ENCODE results near the gene ZNF566.
A peak's percentile ranks its signal among the peaks of the same experiment; 100 is the strongest.

Gene ZNF566

GRCh38 chr19:36489118-36489919, at the start of gene ZNF566:
TSS of gene ZNF566 (minus strand) at chr19:36489561. CDS start at chr19:36476557, 13,004 bp downstream.
- H3K27ac ChIP-seq (ENCODE audit: low read depth, low read length): peak within 1 kb of the TSS; percentile 91
- peak within 1 kb of the TSS; percentile 62 to 89 for H3K4me3 ChIP-seq (ENCODE audit: low read depth in 1 of 2, low read length in 2 of 2)
- H3K9me3 ChIP-seq (ENCODE audit: low read length): no peaks in the 10 kb centered on the region
- H3K27me3 ChIP-seq (ENCODE audit: control insufficient read depth in 1 of 2, insufficient read depth in 2 of 2, low read length in 2 of 2): no peaks in the 10 kb centered on the region
- H3K9ac ChIP-seq (ENCODE audit: low read length): peak within 1 kb of the TSS; percentile 78
- H3K36me3 ChIP-seq (ENCODE audit: insufficient read depth, low read length): no peaks in the 10 kb centered on the region
- peaks cover 12% of the 10 kb centered on the region for H3K4me1 ChIP-seq (ENCODE audit: insufficient read depth, low read length)

GRCh38 chr19:36528921-36529518, 39.7 kb upstream of the ZNF566 start:
- Histone ChIP-seq H3K27me3 (ENCODE audit: control insufficient read depth in 1 of 2, insufficient read depth in 2 of 2, low read length in 2 of 2) (no peaks in the 10 kb centered on the region), H3K9ac (ENCODE audit: low read length) (peak overlapping the region; percentile 64), H3K4me1 (ENCODE audit: insufficient read depth, low read length) (peaks cover 7% of the 10 kb centered on the region), H3K4me3 (ENCODE audit: low read depth in 1 of 2, low read length in 2 of 2) (peak overlapping the region; percentile 89 to 91), H3K36me3 (ENCODE audit: insufficient read depth, low read length) (peaks cover 8% of the 10 kb centered on the region), H3K9me3 (ENCODE audit: low read length) (peaks cover 12% of the 10 kb centered on the region), H3K27ac (ENCODE audit: low read depth, low read length) (peak overlapping the region; percentile 98)

GRCh38 chr19:36528194-36528920, 39.0 kb upstream of the ZNF566 start, which contains the start of gene ZNF260:
TSS of gene ZNF260 (minus strand) at chr19:36528271. CDS start at chr19:36515238, 13,033 bp downstream.
- peak within 1 kb of the TSS; percentile 89 to 91 for H3K4me3 ChIP-seq (ENCODE audit: low read depth in 1 of 2, low read length in 2 of 2)
- peak within 1 kb of the TSS; percentile 64 for H3K9ac ChIP-seq (ENCODE audit: low read length)
- peaks cover 8% of the 10 kb centered on the region for H3K36me3 ChIP-seq (ENCODE audit: insufficient read depth, low read length)
- H3K27me3 ChIP-seq (ENCODE audit: control insufficient read depth in 1 of 2, insufficient read depth in 2 of 2, low read length in 2 of 2): no peaks in the 10 kb centered on the region
- peaks cover 7% of the 10 kb centered on the region for H3K9me3 ChIP-seq (ENCODE audit: low read length)
- H3K27ac ChIP-seq (ENCODE audit: low read depth, low read length): peak within 1 kb of the TSS; percentile 98
- peaks cover 7% of the 10 kb centered on the region for H3K4me1 ChIP-seq (ENCODE audit: insufficient read depth, low read length)

- H3K4me3 ChIP-seq (ENCODE audit: low read depth in 1 of 2, low read length in 2 of 2): peak overlapping the region; percentile 89 to 91
- peak overlapping the region; percentile 98 for H3K27ac ChIP-seq (ENCODE audit: low read depth, low read length)
- no peaks in the 10 kb centered on the region for H3K27me3 ChIP-seq (ENCODE audit: control insufficient read depth in 1 of 2, insufficient read depth in 2 of 2, low read length in 2 of 2)
- peak overlapping the region; percentile 64 for H3K9ac ChIP-seq (ENCODE audit: low read length)
- H3K9me3 ChIP-seq (ENCODE audit: low read length): peaks cover 7% of the 10 kb centered on the region
- peaks cover 7% of the 10 kb centered on the region for H3K4me1 ChIP-seq (ENCODE audit: insufficient read depth, low read length)
- peaks cover 12% of the 10 kb centered on the region for H3K36me3 ChIP-seq (ENCODE audit: insufficient read depth, low read length)
Measured at GRCh38 chr19:36527873-36528193, 38.5 kb upstream of the ZNF566 start.

- Histone ChIP-seq H3K4me3 (ENCODE audit: low read depth in 1 of 2, low read length in 2 of 2) (peak overlapping the region; percentile 89 to 91), H3K9me3 (ENCODE audit: low read length) (peaks cover 10% of the 10 kb centered on the region), H3K27ac (ENCODE audit: low read depth, low read length) (peak overlapping the region; percentile 98), H3K4me1 (ENCODE audit: insufficient read depth, low read length) (peaks cover 7% of the 10 kb centered on the region), H3K27me3 (ENCODE audit: control insufficient read depth in 1 of 2, insufficient read depth in 2 of 2, low read length in 2 of 2) (no peaks in the 10 kb centered on the region), H3K9ac (ENCODE audit: low read length) (peak overlapping the region; percentile 64), H3K36me3 (ENCODE audit: insufficient read depth, low read length) (peaks cover 14% of the 10 kb centered on the region)
Measured at GRCh38 chr19:36527341-36527740, 38.0 kb upstream of the ZNF566 start.

GRCh38 chr19:36526581-36526980, 37.2 kb upstream of the ZNF566 start:
- peaks cover 14% of the 10 kb centered on the region for H3K36me3 ChIP-seq (ENCODE audit: insufficient read depth, low read length)
- H3K9me3 ChIP-seq (ENCODE audit: low read length): peaks cover 10% of the 10 kb centered on the region
- no peaks in the 10 kb centered on the region for H3K27me3 ChIP-seq (ENCODE audit: control insufficient read depth in 1 of 2, insufficient read depth in 2 of 2, low read length in 2 of 2)
- H3K9ac ChIP-seq (ENCODE audit: low read length): no peak overlapping the region
- no peak overlapping the region for H3K27ac ChIP-seq (ENCODE audit: low read depth, low read length)
- H3K4me1 ChIP-seq (ENCODE audit: insufficient read depth, low read length): peaks cover 7% of the 10 kb centered on the region
- peak overlapping the region; percentile 8 to 16 for H3K4me3 ChIP-seq (ENCODE audit: low read depth in 1 of 2, low read length in 2 of 2)

GRCh38 chr19:36524617-36525016, 35.3 kb upstream of the ZNF566 start:
- peaks cover 11% of the 10 kb centered on the region for H3K9me3 ChIP-seq (ENCODE audit: low read length)
- peaks cover 14% of the 10 kb centered on the region for H3K36me3 ChIP-seq (ENCODE audit: insufficient read depth, low read length)
- H3K4me3 ChIP-seq (ENCODE audit: low read depth in 1 of 2, low read length in 2 of 2): no peak overlapping the region
- H3K4me1 ChIP-seq (ENCODE audit: insufficient read depth, low read length): peaks cover 7% of the 10 kb centered on the region
- no peak overlapping the region for H3K9ac ChIP-seq (ENCODE audit: low read length)
- H3K27ac ChIP-seq (ENCODE audit: low read depth, low read length): no peak overlapping the region
- H3K27me3 ChIP-seq (ENCODE audit: control insufficient read depth in 1 of 2, insufficient read depth in 2 of 2, low read length in 2 of 2): no peaks in the 10 kb centered on the region

- Histone ChIP-seq H3K36me3 (ENCODE audit: insufficient read depth, low read length) (peaks cover 45% of the 10 kb centered on the region), H3K27ac (ENCODE audit: low read depth, low read length) (no peak overlapping the region), H3K9me3 (ENCODE audit: low read length) (peaks cover 67% of the 10 kb centered on the region), H3K27me3 (ENCODE audit: control insufficient read depth in 1 of 2, insufficient read depth in 2 of 2, low read length in 2 of 2) (no peaks in the 10 kb centered on the region), H3K4me3 (ENCODE audit: low read depth in 1 of 2, low read length in 2 of 2) (peak overlapping the region; percentile 4 to 42), H3K4me1 (ENCODE audit: insufficient read depth, low read length) (no peaks in the 10 kb centered on the region), H3K9ac (ENCODE audit: low read length) (no peak overlapping the region)
Measured at GRCh38 chr19:36514012-36514612, 24.8 kb upstream of the ZNF566 start.

GRCh38 chr19:36508325-36508724, 19.0 kb upstream of the ZNF566 start:
- no peaks in the 10 kb centered on the region for H3K4me1 ChIP-seq (ENCODE audit: insufficient read depth, low read length)

GRCh38 chr19:36501973-36502372, 12.6 kb upstream of the ZNF566 start:
- Histone ChIP-seq H3K4me3 (ENCODE audit: low read depth in 1 of 2, low read length in 2 of 2) (no peak overlapping the region), H3K4me1 (ENCODE audit: insufficient read depth, low read length) (no peaks in the 10 kb centered on the region), H3K9me3 (ENCODE audit: low read length) (peaks cover 20% of the 10 kb centered on the region), H3K9ac (ENCODE audit: low read length) (no peak overlapping the region), H3K36me3 (ENCODE audit: insufficient read depth, low read length) (no peaks in the 10 kb centered on the region), H3K27me3 (ENCODE audit: control insufficient read depth in 1 of 2, insufficient read depth in 2 of 2, low read length in 2 of 2) (no peaks in the 10 kb centered on the region), H3K27ac (ENCODE audit: low read depth, low read length) (no peak overlapping the region)

More at GRCh38 chr19:36508325-36508724, 19.0 kb upstream of the ZNF566 start:
- Histone ChIP-seq H3K9ac (ENCODE audit: low read length) (no peak overlapping the region), H3K36me3 (ENCODE audit: insufficient read depth, low read length) (no peaks in the 10 kb centered on the region), H3K9me3 (ENCODE audit: low read length) (peaks cover 22% of the 10 kb centered on the region), H3K27me3 (ENCODE audit: control insufficient read depth in 1 of 2, insufficient read depth in 2 of 2, low read length in 2 of 2) (no peaks in the 10 kb centered on the region), H3K27ac (ENCODE audit: low read depth, low read length) (no peak overlapping the region), H3K4me3 (ENCODE audit: low read depth in 1 of 2, low read length in 2 of 2) (no peak overlapping the region)

- Histone ChIP-seq H3K9ac (ENCODE audit: low read length) (no peak overlapping the region), H3K27ac (ENCODE audit: low read depth, low read length) (no peak overlapping the region), H3K9me3 (ENCODE audit: low read length) (peaks cover 6% of the 10 kb centered on the region), H3K4me1 (ENCODE audit: insufficient read depth, low read length) (no peaks in the 10 kb centered on the region), H3K36me3 (ENCODE audit: insufficient read depth, low read length) (no peaks in the 10 kb centered on the region), H3K4me3 (ENCODE audit: low read depth in 1 of 2, low read length in 2 of 2) (no peak overlapping the region), H3K27me3 (ENCODE audit: control insufficient read depth in 1 of 2, insufficient read depth in 2 of 2, low read length in 2 of 2) (no peaks in the 10 kb centered on the region)
Measured at GRCh38 chr19:36497001-36497400, 7.6 kb upstream of the ZNF566 start.

All from muscle layer of colon (tissue), 2 donors.